ENCODE data around the gene TARM1. TPM values are rescaled to one million over a fixed set of nuclear protein-coding genes. Genes with fewer than 3 reads are reported as not detected.

Gene TARM1
- total RNA-seq, 2 experiments from 2014 or later: not detected

GRCh38 chr19:54023191-54023590 lies 58.0 kb downstream of the TARM1 start:
- H3K27me3 Mint-ChIP-seq: peaks cover 20% of the 10 kb centered on the region
- no peak overlapping the region for H3K4me3 Mint-ChIP-seq
- ATAC-seq (no peak), DNase-seq (no peak)
- H3K4me1 Mint-ChIP-seq (ENCODE audit: low read depth): peaks cover 10% of the 10 kb centered on the region
- no peaks in the 10 kb centered on the region for H3K9me3 Mint-ChIP-seq
- no peak overlapping the region for H3K27ac Mint-ChIP-seq
- ChIA-PET POLR2A (no interaction called here), CTCF (interaction anchor here (0.6 to 2.7 kb wide), 29 partner anchors 8 to 625 kb away, joined by 3 to 23 read pairs (median 5); no protein-coding TSS in a partner anchor)
- TF ChIP-seq CTCF (IDR thresholded peaks at IDR 0.05): no peak
- H3K36me3 Mint-ChIP-seq (ENCODE audit: low read depth): no peaks in the 10 kb centered on the region
- intact Hi-C loops (cut with micrococcal nuclease): loop anchor here (5.0 to 10.0 kb wide), 2 partner anchors 78 to 181 kb away; no protein-coding TSS in a partner anchor

GRCh38 chr19:54021932-54022331 lies 59.2 kb downstream of the TARM1 start:
- no peak overlapping the region for H3K4me3 Mint-ChIP-seq
- H3K27ac Mint-ChIP-seq: no peak overlapping the region
- POLR2A ChIA-PET: no interaction called here
- DNase-seq (no peak), ATAC-seq (no peak)
- H3K36me3 Mint-ChIP-seq (ENCODE audit: low read depth): no peaks in the 10 kb centered on the region
- intact Hi-C loops (cut with micrococcal nuclease): loop anchor here (5.0 to 10.0 kb wide), 2 partner anchors 77 to 180 kb away; no protein-coding TSS in a partner anchor
- H3K27me3 Mint-ChIP-seq: peaks cover 23% of the 10 kb centered on the region
- no peak for TF ChIP-seq CTCF (IDR thresholded peaks at IDR 0.05)
- no peaks in the 10 kb centered on the region for H3K9me3 Mint-ChIP-seq
- CTCF ChIA-PET: interaction anchor here (0.7 to 2.6 kb wide), 3 partner anchors 92 to 247 kb away, joined by 3 to 14 read pairs (median 3); no protein-coding TSS in a partner anchor
- peaks cover 10% of the 10 kb centered on the region for H3K4me1 Mint-ChIP-seq (ENCODE audit: low read depth)

- Mint-ChIP-seq H3K27me3 (peaks cover 25% of the 10 kb centered on the region), H3K4me3 (no peak overlapping the region), H3K4me1 (ENCODE audit: low read depth) (peaks cover 10% of the 10 kb centered on the region), H3K27ac (no peak overlapping the region), H3K9me3 (no peaks in the 10 kb centered on the region), H3K36me3 (ENCODE audit: low read depth) (no peaks in the 10 kb centered on the region)
- POLR2A ChIA-PET: interaction anchor here (0.6 kb wide), 2 partner anchors 12 to 67 kb away, joined by 4 read pairs; no protein-coding TSS in a partner anchor
- CTCF ChIA-PET: interaction anchor here (0.7 to 1.3 kb wide), 2 partner anchors 228 to 246 kb away, joined by 3 read pairs; no protein-coding TSS in a partner anchor
- intact Hi-C loops (cut with micrococcal nuclease): loop anchor here (5.0 to 10.0 kb wide), 2 partner anchors 77 to 179 kb away; no protein-coding TSS in a partner anchor
- DNase-seq: no peak
- no peak for TF ChIP-seq CTCF (IDR thresholded peaks at IDR 0.05)
- ATAC-seq: no peak
Measured at GRCh38 chr19:54021363-54021762, 59.8 kb downstream of the TARM1 start.

Other genes with a start within 250 kb of the TARM1 start
- 10 to 100 TPM; 64.7 to 69.9 TPM for gene MYADM, start 213.5 kb downstream of the TARM1 start, total RNA-seq
- under 1 TPM in 1 of 2 experiments, not detected in 1; 0.11 TPM for gene PRKCG, start 199.2 kb downstream of the TARM1 start, total RNA-seq
- gene CACNG7, start 172.1 kb downstream of the TARM1 start, total RNA-seq: not detected
- not detected for gene CACNG8, start 118.4 kb downstream of the TARM1 start, total RNA-seq
- not detected for gene CACNG6, start 89.7 kb downstream of the TARM1 start, total RNA-seq
- not detected for gene VSTM1, start 17.5 kb downstream of the TARM1 start, total RNA-seq
- gene OSCAR, start 19.4 kb upstream of the TARM1 start, total RNA-seq: under 1 TPM; 0.68 to 0.76 TPM
- 10 to 100 TPM; 94.8 to 96.7 TPM for gene NDUFA3, start 21.5 kb upstream of the TARM1 start, total RNA-seq
- 10 to 100 TPM; 27.7 to 28.1 TPM for gene TFPT, start 34.3 kb upstream of the TARM1 start, total RNA-seq
- 10 to 100 TPM; 81.1 to 85.2 TPM for gene PRPF31, start 34.4 kb upstream of the TARM1 start, total RNA-seq
- gene CNOT3, start 56.4 kb upstream of the TARM1 start, total RNA-seq: 10 to 100 TPM; 48.8 to 50.7 TPM
- 1 to 10 TPM; 3.3 to 4.0 TPM for gene LENG1, start 78.4 kb upstream of the TARM1 start, total RNA-seq
- under 1 TPM in 1 of 2 experiments, not detected in 1; 0.54 TPM for gene TMC4, start 91.8 kb upstream of the TARM1 start, total RNA-seq
- 10 to 100 TPM; 53.8 to 55.4 TPM for gene MBOAT7, start 108.2 kb upstream of the TARM1 start, total RNA-seq
- 10 to 100 TPM; 12.5 TPM for gene TSEN34, start 109.9 kb upstream of the TARM1 start, total RNA-seq
- gene RPS9, start 119.5 kb upstream of the TARM1 start, total RNA-seq: 1,000 to 10,000 TPM; 1,921 to 1,931 TPM
- not detected for gene LILRB3, start 141.6 kb upstream of the TARM1 start, total RNA-seq
- not detected for gene LILRA6, start 161.4 kb upstream of the TARM1 start, total RNA-seq
- not detected for gene LILRB5, start 175.9 kb upstream of the TARM1 start, total RNA-seq
- gene LILRB2, start 199.7 kb upstream of the TARM1 start, total RNA-seq: not detected
- gene LILRA5, start 231.8 kb upstream of the TARM1 start, total RNA-seq: not detected

Measured in activated CD8-positive, alpha-beta T cell treated with anti-CD3 and anti-CD28 coated beads for 36 hours (primary cell).